Measurements from ENCODE around the gene FGGY.

DNA sequence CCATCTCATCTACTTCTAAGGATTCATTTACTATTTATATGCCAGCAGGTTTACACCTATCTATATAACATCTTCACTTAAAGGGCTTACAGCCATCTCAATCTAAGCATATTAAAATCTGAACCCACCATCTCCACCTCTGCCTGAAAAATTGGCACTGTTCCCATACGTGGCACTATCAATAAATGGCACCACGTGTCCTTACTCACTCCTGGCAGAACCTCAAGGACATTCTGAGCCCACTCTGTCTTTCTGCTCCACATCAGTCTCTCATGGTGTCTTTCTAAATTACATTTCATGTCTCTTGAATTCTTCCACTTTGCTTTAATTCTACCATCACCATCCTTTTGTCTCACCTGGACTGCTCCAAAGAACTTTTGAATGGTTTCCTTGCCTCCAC is 445.6 kb downstream of the FGGY start:
- TF ChIP-seq, protein P1, sequence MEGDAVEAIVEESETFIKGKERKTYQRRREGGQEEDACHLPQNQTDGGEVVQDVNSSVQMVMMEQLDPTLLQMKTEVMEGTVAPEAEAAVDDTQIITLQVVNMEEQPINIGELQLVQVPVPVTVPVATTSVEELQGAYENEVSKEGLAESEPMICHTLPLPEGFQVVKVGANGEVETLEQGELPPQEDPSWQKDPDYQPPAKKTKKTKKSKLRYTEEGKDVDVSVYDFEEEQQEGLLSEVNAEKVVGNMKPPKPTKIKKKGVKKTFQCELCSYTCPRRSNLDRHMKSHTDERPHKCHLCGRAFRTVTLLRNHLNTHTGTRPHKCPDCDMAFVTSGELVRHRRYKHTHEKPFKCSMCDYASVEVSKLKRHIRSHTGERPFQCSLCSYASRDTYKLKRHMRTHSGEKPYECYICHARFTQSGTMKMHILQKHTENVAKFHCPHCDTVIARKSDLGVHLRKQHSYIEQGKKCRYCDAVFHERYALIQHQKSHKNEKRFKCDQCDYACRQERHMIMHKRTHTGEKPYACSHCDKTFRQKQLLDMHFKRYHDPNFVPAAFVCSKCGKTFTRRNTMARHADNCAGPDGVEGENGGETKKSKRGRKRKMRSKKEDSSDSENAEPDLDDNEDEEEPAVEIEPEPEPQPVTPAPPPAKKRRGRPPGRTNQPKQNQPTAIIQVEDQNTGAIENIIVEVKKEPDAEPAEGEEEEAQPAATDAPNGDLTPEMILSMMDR (IDR thresholded peaks at IDR 0.05): no peak
- TF ChIP-seq POLR2A (IDR thresholded peaks at IDR 0.05; ENCODE audit: low read depth): no peak

Measured in esophagus muscularis mucosa (tissue), 3 donors.